Lung (tissue), 12 donors: Measurements from ENCODE around the gene MUC5AC. TPM values are rescaled to one million over a fixed set of nuclear protein-coding genes. Genes with fewer than 3 reads are reported as not detected.

Experiments
- ATAC-seq: fragments of 200-7000 bp; cut with Tn5 transposase; one replicate; pipeline ENCODE4 v1.9.1; 2020; ENCODE audit warnings: moderate number of reproducible peaks; ENCODE audit not compliant: insufficient read depth, low FRiP score
- DNase-seq, 3 donors: peaks; one replicate each; pipeline ENCODE4 v3.0.0-alpha.2; 2013 to 2017
- H3K27ac ChIP-seq, 2 donors: one replicate each; pipeline ENCODE4 v1.5.1; 2013; ENCODE audit warnings: mild to moderate bottlenecking in 2 of 2, moderate library complexity in 2 of 2, control low read depth in 1 of 2, inconsistent platforms in 1 of 2, low read depth in 1 of 2, low read length in 1 of 2
- H3K27me3 ChIP-seq, 3 donors: one replicate each; pipeline ENCODE4 v1.5.1; 2013; ENCODE audit warnings: low read length in 2 of 3; ENCODE audit not compliant: control insufficient read depth in 3 of 3, insufficient read depth in 3 of 3
- H3K36me3 ChIP-seq, 4 donors: one replicate each; pipeline ENCODE4 v1.5.1; 2013; ENCODE audit warnings: low read length in 4 of 4, mild to moderate bottlenecking in 1 of 4, moderate library complexity in 1 of 4; ENCODE audit not compliant: control insufficient read depth in 4 of 4, insufficient read depth in 4 of 4
- H3K4me1 ChIP-seq, 5 donors: one replicate each; pipeline ENCODE4 v1.5.1; 2013; ENCODE audit warnings: low read length in 5 of 5, mild to moderate bottlenecking in 2 of 5, moderate library complexity in 1 of 5; ENCODE audit not compliant: control insufficient read depth in 5 of 5, insufficient read depth in 5 of 5
- H3K4me3 ChIP-seq: one replicate; pipeline ENCODE4 v1.5.1; 2013; ENCODE audit warnings: mild to moderate bottlenecking, control low read depth, moderate library complexity
- H3K9ac ChIP-seq, 2 donors: one replicate each; pipeline ENCODE4 v1.5.1; 2013; ENCODE audit warnings: low read length in 2 of 2, control low read depth in 1 of 2; ENCODE audit not compliant: insufficient read depth in 1 of 2
- H3K9me3 ChIP-seq, 4 donors: one replicate each; pipeline ENCODE4 v1.5.1; 2013; ENCODE audit warnings: low read length in 3 of 4, mild to moderate bottlenecking in 1 of 4, moderate library complexity in 1 of 4; ENCODE audit not compliant: control insufficient read depth in 4 of 4, insufficient read depth in 3 of 4
- WGBS, 2 donors: extraction: QIAGEN DNeasy Blood & Tissue Kit; methylation state at CpG; one replicate each; pipeline ENCODE4 v1.1.7; 2013; 5-methylcytosine and 5-hydroxymethylcytosine counted together
- polyA plus RNA-seq, 2 donors: library from polyadenylated mRNA; stranded (reverse); fragments of 200-250 nt; gene quantifications; one replicate each; pipeline ENCODE4 v1.2.1, GENCODE V29; 2013
- total RNA-seq, 2 donors: library from RNA; depleted of rRNA in 1 of 2; stranded (reverse); fragments of >200 nt in 1 of 2; gene quantifications; one replicate each; pipeline ENCODE4 v1.2.1, GENCODE V29; 2014 to 2021
- TF ChIP-seq, protein P1 (sequence below): IDR thresholded peaks from 2 replicates; pipeline ENCODE4 v1.5.1; 2012; ENCODE audit warnings: mild to moderate bottlenecking; ENCODE audit errors: control extremely low read depth, extremely low read depth
- donor health status: control.
- donor health status: control.
- donor health status: Bipolar disorder and iron deficiency.
- donor health status: healthy.
- donor health status: DM: yes; HTN: yes; CAD: no.

Gene MUC5AC
- total and polyA plus RNA-seq, 4 donors: 0.46 to 1.3 (median 1.0) TPM

DNA sequence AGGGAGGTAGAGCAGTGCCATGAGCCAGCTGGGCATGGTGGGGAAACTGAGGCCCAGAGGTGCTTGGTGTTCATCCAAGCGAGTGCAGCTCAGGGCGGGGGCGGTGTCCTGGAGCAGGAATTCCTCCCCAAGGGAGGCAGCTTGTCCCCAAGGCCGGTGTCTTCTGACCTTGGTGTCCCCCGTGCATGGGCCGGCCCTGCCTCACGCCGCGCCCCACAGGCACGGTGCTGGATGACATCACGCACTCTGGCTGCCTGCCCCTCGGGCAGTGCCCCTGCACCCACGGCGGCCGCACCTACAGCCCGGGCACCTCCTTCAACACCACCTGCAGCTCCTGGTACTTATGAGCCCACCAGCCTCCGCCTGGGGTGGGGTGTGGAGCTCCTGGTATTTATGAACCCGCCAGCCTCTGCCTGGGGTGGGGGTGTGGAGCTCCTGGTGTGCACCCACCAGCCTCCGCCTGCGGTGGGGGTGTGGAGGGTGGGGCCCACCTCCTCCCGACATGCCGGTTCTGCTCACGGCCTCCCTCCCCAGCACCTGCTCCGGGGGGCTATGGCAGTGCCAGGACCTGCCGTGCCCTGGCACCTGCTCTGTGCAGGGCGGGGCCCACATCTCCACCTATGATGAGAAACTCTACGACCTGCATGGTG, 71.8 kb downstream of the MUC5AC start:
- ATAC-seq (no peak), DNase-seq (peak in 1 of 3 donors; percentile 9)
- TF ChIP-seq, protein P1, sequence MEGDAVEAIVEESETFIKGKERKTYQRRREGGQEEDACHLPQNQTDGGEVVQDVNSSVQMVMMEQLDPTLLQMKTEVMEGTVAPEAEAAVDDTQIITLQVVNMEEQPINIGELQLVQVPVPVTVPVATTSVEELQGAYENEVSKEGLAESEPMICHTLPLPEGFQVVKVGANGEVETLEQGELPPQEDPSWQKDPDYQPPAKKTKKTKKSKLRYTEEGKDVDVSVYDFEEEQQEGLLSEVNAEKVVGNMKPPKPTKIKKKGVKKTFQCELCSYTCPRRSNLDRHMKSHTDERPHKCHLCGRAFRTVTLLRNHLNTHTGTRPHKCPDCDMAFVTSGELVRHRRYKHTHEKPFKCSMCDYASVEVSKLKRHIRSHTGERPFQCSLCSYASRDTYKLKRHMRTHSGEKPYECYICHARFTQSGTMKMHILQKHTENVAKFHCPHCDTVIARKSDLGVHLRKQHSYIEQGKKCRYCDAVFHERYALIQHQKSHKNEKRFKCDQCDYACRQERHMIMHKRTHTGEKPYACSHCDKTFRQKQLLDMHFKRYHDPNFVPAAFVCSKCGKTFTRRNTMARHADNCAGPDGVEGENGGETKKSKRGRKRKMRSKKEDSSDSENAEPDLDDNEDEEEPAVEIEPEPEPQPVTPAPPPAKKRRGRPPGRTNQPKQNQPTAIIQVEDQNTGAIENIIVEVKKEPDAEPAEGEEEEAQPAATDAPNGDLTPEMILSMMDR: no peak
- Histone ChIP-seq H3K4me3 (no peak overlapping the region), H3K27ac (no peak overlapping the region), H3K4me1 (no peaks in the 10 kb centered on the region), H3K36me3 (no peaks in the 10 kb centered on the region), H3K9me3 (peaks cover 0 to 2% (median 0%) of the 10 kb centered on the region in 4 donors), H3K27me3 (peaks cover 0 to 7% (median 0%) of the 10 kb centered on the region in 3 donors), H3K9ac (no peak overlapping the region)
- WGBS, 2 donors: 78 to 90% methylated on average over 25 to 27 of the region's 27 CpGs

DNA sequence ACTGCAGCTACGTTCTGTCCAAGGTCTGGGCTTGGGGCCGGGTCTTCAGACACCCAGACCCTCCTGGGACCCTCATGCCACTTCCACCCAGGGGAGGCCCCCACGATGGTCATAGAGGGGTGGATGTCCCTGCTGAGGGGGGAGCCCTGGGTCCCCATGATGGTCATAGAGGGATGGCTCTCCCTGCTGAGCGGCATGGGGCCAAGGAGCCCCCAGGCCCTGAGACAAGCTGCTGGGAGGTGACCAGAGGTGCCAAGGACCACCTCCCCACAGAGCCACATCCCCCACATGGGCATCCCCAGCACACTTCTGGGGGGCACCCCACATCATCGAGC, 72.3 kb downstream of the MUC5AC start:
- peak in 1 of 3 donors; percentile 12 for DNase-seq
- TF ChIP-seq, protein P1: no peak
- H3K4me3 ChIP-seq: no peak overlapping the region
- no peak for ATAC-seq
- WGBS, 2 donors: 83 to 86% methylated on average over 5 of the region's 5 CpGs
- no peaks in the 10 kb centered on the region for H3K4me1 ChIP-seq
- H3K36me3 ChIP-seq: no peaks in the 10 kb centered on the region
- peaks cover 0 to 2% (median 0%) of the 10 kb centered on the region in 4 donors for H3K9me3 ChIP-seq
- peaks cover 0 to 7% (median 0%) of the 10 kb centered on the region in 3 donors for H3K27me3 ChIP-seq
- H3K27ac ChIP-seq: no peak overlapping the region
- no peak overlapping the region for H3K9ac ChIP-seq

DNA sequence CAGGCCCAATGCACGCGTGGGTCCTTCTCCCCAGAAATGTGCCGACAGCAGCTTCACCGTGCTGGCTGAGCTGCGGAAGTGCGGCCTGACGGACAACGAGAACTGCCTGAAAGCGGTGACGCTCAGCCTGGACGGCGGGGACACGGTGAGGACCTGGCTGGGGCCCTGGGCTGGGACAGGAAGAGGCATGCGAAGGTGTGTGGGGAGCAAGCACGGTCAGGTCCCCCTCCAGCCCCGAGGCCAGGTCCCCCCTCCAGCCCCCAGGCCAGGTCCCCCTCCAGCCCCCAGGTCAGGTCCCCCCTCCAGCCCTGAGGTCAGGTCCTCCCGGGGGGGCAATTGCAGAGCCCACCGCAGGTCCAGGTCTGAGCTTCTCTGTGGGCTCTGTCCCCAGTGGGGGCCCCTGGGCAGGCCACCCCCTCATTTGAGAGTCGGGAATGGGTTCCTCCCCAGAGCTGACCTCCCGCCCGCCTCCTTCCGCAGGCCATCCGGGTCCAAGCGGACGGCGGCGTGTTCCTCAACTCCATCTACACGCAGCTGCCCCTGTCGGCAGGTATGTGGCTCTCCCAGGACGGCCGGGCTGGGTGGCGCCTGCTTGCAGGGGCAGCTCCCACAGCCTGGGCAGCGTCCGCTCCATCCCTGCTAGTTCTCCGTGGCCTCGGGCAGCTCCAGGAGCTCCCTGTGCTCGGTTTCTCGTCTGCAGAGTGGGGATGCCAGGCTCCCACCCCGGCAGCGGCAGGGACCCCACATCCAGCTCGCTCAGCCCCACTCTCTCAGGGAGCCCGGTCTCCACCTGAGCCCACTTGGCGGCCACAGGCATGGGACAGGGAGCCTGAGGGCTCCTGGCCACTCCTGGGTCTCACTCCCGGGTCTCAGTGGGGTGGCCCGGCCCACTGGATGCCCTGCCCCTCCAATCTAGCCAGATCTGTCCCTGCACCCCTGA, 73.0 kb downstream of the MUC5AC start:
- 71 to 87% methylated on average over 40 to 45 of the region's 45 CpGs for WGBS, 2 donors
- TF ChIP-seq, protein P1: no peak
- H3K4me1 ChIP-seq: no peaks in the 10 kb centered on the region
- H3K27ac ChIP-seq: no peak overlapping the region
- peak in 1 of 3 donors; percentile 28 for DNase-seq
- H3K27me3 ChIP-seq: peaks cover 0 to 7% (median 0%) of the 10 kb centered on the region in 3 donors
- no peak overlapping the region for H3K4me3 ChIP-seq
- H3K36me3 ChIP-seq: no peaks in the 10 kb centered on the region
- no peak for ATAC-seq
- H3K9ac ChIP-seq: no peak overlapping the region
- H3K9me3 ChIP-seq: peaks cover 0 to 2% (median 0%) of the 10 kb centered on the region in 4 donors
